Adipocyte (in vitro differentiated cells): Measurements from ENCODE around the gene GPR143.
A peak's percentile ranks its signal among the peaks of the same experiment; 100 is the strongest.

Experiments used
- DNase-seq: peaks from one replicate; pipeline ENCODE4 v3.0.0-alpha.2; 2015; ENCODE audit warnings: low read depth
- H3K27me3 ChIP-seq: replicated peaks from 2 replicates; pipeline ENCODE4 v1.7.0; 2013; ENCODE audit warnings: mild to moderate bottlenecking, low read length, moderate library complexity; ENCODE audit not compliant: control insufficient read depth, insufficient read depth
- H3K36me3 ChIP-seq: 2 replicates; pipeline ENCODE4 v1.7.0; 2013; ENCODE audit warnings: low read length, mild to moderate bottlenecking, moderate library complexity; ENCODE audit not compliant: control insufficient read depth, insufficient read depth, severe bottlenecking
- H3K4me1 ChIP-seq: 2 replicates; pipeline ENCODE4 v1.7.0; 2013; ENCODE audit warnings: mild to moderate bottlenecking, low read length, moderate library complexity; ENCODE audit not compliant: control insufficient read depth, insufficient read depth
- H3K4me3 ChIP-seq: 2 replicates; pipeline ENCODE4 v1.7.0; 2013; ENCODE audit warnings: mild to moderate bottlenecking, low read length, moderate library complexity
- H3K9ac ChIP-seq: 2 replicates; pipeline ENCODE4 v1.7.0; 2013; ENCODE audit warnings: mild to moderate bottlenecking, low read length, moderate library complexity
- H3K9me3 ChIP-seq: 2 replicates; pipeline ENCODE4 v1.7.0; 2013; ENCODE audit warnings: mild to moderate bottlenecking, low read length, moderate library complexity; ENCODE audit not compliant: control insufficient read depth

The GPR143 gene

GRCh38 chrX:9704876-9705465 is 60.7 kb downstream of the GPR143 start:
- Histone ChIP-seq H3K4me3 (no peak overlapping the region), H3K9ac (no peak overlapping the region), H3K27me3 (peaks cover 1% of the 10 kb centered on the region), H3K36me3 (no peaks in the 10 kb centered on the region), H3K4me1 (no peaks in the 10 kb centered on the region), H3K9me3 (peaks cover 6% of the 10 kb centered on the region)
- DNase-seq: no peak

- Histone ChIP-seq H3K9me3 (peaks cover 6% of the 10 kb centered on the region), H3K9ac (no peak overlapping the region), H3K4me1 (no peaks in the 10 kb centered on the region), H3K27me3 (peaks cover 4% of the 10 kb centered on the region), H3K36me3 (no peaks in the 10 kb centered on the region), H3K4me3 (no peak overlapping the region)
- DNase-seq: no peak
These were observed 62.2 kb downstream of the GPR143 start for GRCh38 chrX:9703406-9703805.

GRCh38 chrX:9701790-9702189 is 63.9 kb downstream of the GPR143 start:
- Histone ChIP-seq H3K9me3 (peaks cover 6% of the 10 kb centered on the region), H3K9ac (no peak overlapping the region), H3K27me3 (peaks cover 4% of the 10 kb centered on the region), H3K4me3 (no peak overlapping the region), H3K4me1 (no peaks in the 10 kb centered on the region), H3K36me3 (no peaks in the 10 kb centered on the region)
- no peak for DNase-seq

- no peak for DNase-seq
- Histone ChIP-seq H3K36me3 (no peaks in the 10 kb centered on the region), H3K9me3 (peaks cover 6% of the 10 kb centered on the region), H3K4me3 (no peak overlapping the region), H3K9ac (no peak overlapping the region), H3K4me1 (no peaks in the 10 kb centered on the region), H3K27me3 (peaks cover 4% of the 10 kb centered on the region)
These were observed 65.1 kb downstream of the GPR143 start for GRCh38 chrX:9700555-9700954.

GRCh38 chrX:9698576-9698975 is 67.1 kb downstream of the GPR143 start:
- peaks cover 2% of the 10 kb centered on the region for H3K36me3 ChIP-seq
- DNase-seq: no peak

GRCh38 chrX:9693307-9694001 is 72.2 kb downstream of the GPR143 start:
- Histone ChIP-seq H3K9ac (no peak overlapping the region), H3K4me1 (no peaks in the 10 kb centered on the region), H3K36me3 (peaks cover 4% of the 10 kb centered on the region), H3K4me3 (no peak overlapping the region), H3K9me3 (no peaks in the 10 kb centered on the region), H3K27me3 (peaks cover 4% of the 10 kb centered on the region)
- no peak for DNase-seq

More at GRCh38 chrX:9698576-9698975, 67.1 kb downstream of the GPR143 start:
- Histone ChIP-seq H3K9ac (no peak overlapping the region), H3K4me1 (no peaks in the 10 kb centered on the region), H3K9me3 (no peaks in the 10 kb centered on the region), H3K27me3 (peaks cover 8% of the 10 kb centered on the region), H3K4me3 (no peak overlapping the region)

- DNase-seq: no peak
- H3K4me3 ChIP-seq: no peak overlapping the region
- H3K36me3 ChIP-seq: peaks cover 4% of the 10 kb centered on the region
- H3K27me3 ChIP-seq: peaks cover 4% of the 10 kb centered on the region
- H3K4me1 ChIP-seq: no peaks in the 10 kb centered on the region
- H3K9ac ChIP-seq: no peak overlapping the region
- no peaks in the 10 kb centered on the region for H3K9me3 ChIP-seq
These were observed 75.6 kb downstream of the GPR143 start for GRCh38 chrX:9690046-9690445.

GRCh38 chrX:9688833-9689232 is 76.8 kb downstream of the GPR143 start:
- Histone ChIP-seq H3K27me3 (peaks cover 1% of the 10 kb centered on the region), H3K9ac (no peak overlapping the region), H3K4me3 (no peak overlapping the region), H3K36me3 (peaks cover 4% of the 10 kb centered on the region), H3K4me1 (no peaks in the 10 kb centered on the region), H3K9me3 (no peaks in the 10 kb centered on the region)
- DNase-seq: no peak

- Histone ChIP-seq H3K9me3 (no peaks in the 10 kb centered on the region), H3K4me1 (no peaks in the 10 kb centered on the region), H3K27me3 (no peaks in the 10 kb centered on the region), H3K36me3 (no peaks in the 10 kb centered on the region), H3K4me3 (no peak overlapping the region), H3K9ac (no peak overlapping the region)
- DNase-seq: no peak
These were observed 77.7 kb downstream of the GPR143 start for GRCh38 chrX:9687899-9688298.

- no peaks in the 10 kb centered on the region for H3K36me3 ChIP-seq
- no peak overlapping the region for H3K9ac ChIP-seq
- no peak for DNase-seq
- no peaks in the 10 kb centered on the region for H3K9me3 ChIP-seq
- H3K27me3 ChIP-seq: no peaks in the 10 kb centered on the region
- H3K4me3 ChIP-seq: no peak overlapping the region
- no peaks in the 10 kb centered on the region for H3K4me1 ChIP-seq
These were observed 82.3 kb downstream of the GPR143 start for GRCh38 chrX:9683350-9683749.

- H3K27me3 ChIP-seq: no peaks in the 10 kb centered on the region
- no peak overlapping the region for H3K9ac ChIP-seq
- no peaks in the 10 kb centered on the region for H3K9me3 ChIP-seq
- DNase-seq: no peak
- no peak overlapping the region for H3K4me3 ChIP-seq
- no peaks in the 10 kb centered on the region for H3K36me3 ChIP-seq
- no peaks in the 10 kb centered on the region for H3K4me1 ChIP-seq
These were observed 82.8 kb downstream of the GPR143 start for GRCh38 chrX:9682861-9683260.

- Histone ChIP-seq H3K9me3 (no peaks in the 10 kb centered on the region), H3K27me3 (no peaks in the 10 kb centered on the region), H3K4me3 (no peak overlapping the region), H3K4me1 (no peaks in the 10 kb centered on the region), H3K9ac (no peak overlapping the region), H3K36me3 (no peaks in the 10 kb centered on the region)
- DNase-seq: peak; percentile 48
These were observed 83.2 kb downstream of the GPR143 start for GRCh38 chrX:9682456-9682855.
